Hematopoietic multipotent progenitor cell treated with erythropoietin and hydrocortisone succinate and interleukin-3 and kit ligand, for 15 days (in vitro differentiated cells): Measurements from ENCODE around the gene RAB11FIP4.

Source experiments
- DNase-seq: peaks from one replicate; pipeline ENCODE4 v3.0.0-alpha.2; 2015; ENCODE audit warnings: low spot score

RAB11FIP4 gene

GRCh38 chr17:31570951-31571892, 179.7 kb downstream of the RAB11FIP4 start:
- peak; percentile 82 for DNase-seq

- no peak for DNase-seq
Observed at GRCh38 chr17:31572341-31572740, 180.9 kb downstream of the RAB11FIP4 start.

GRCh38 chr17:31573047-31573446, 181.6 kb downstream of the RAB11FIP4 start:
- DNase-seq = no peak

- no peak for DNase-seq
Observed at GRCh38 chr17:31573861-31574260, 182.4 kb downstream of the RAB11FIP4 start.

GRCh38 chr17:31574458-31574857, 183.0 kb downstream of the RAB11FIP4 start:
- DNase-seq = no peak

GRCh38 chr17:31575043-31575442, 183.6 kb downstream of the RAB11FIP4 start:
- no peak for DNase-seq

- no peak for DNase-seq
Observed at GRCh38 chr17:31579265-31579664, 187.8 kb downstream of the RAB11FIP4 start.

- no peak for DNase-seq
Observed at GRCh38 chr17:31580316-31580705, 188.8 kb downstream of the RAB11FIP4 start.

- DNase-seq = no peak
Observed at GRCh38 chr17:31580706-31581490, 189.4 kb downstream of the RAB11FIP4 start.

- DNase-seq = no peak
Observed at GRCh38 chr17:31581491-31581890, 190.0 kb downstream of the RAB11FIP4 start.

- DNase-seq = no peak
Observed at GRCh38 chr17:31582151-31582907, 190.9 kb downstream of the RAB11FIP4 start.

- no peak for DNase-seq
Observed at GRCh38 chr17:31583772-31584356, 192.4 kb downstream of the RAB11FIP4 start.

- DNase-seq = no peak
Observed at GRCh38 chr17:31584438-31585279, 193.2 kb downstream of the RAB11FIP4 start.

- no peak for DNase-seq
Observed at GRCh38 chr17:31585280-31585630, 193.8 kb downstream of the RAB11FIP4 start.

- no peak for DNase-seq
Observed at GRCh38 chr17:31586946-31587345, 195.5 kb downstream of the RAB11FIP4 start.

GRCh38 chr17:31587462-31587861, 196.0 kb downstream of the RAB11FIP4 start:
- no peak for DNase-seq
